HepG2 (cell line): Measurements from ENCODE around the gene STK4. TPM values are rescaled to one million over a fixed set of nuclear protein-coding genes. Genes with fewer than 3 reads are reported as not detected.
A peak's percentile ranks its signal among the peaks of the same experiment; 100 is the strongest.

Experiments used
- ARNTL ChIP-seq: sonication (generic); formaldehyde crosslinking; IDR thresholded peaks from 2 replicates; pipeline ENCODE4 v1.4.0; 2020; ENCODE audit warnings: mild to moderate bottlenecking, missing genetic modification reagents
- BORCS8-MEF2B ChIP-seq: sonication (generic); formaldehyde crosslinking; IDR thresholded peaks from 2 replicates; pipeline ENCODE4 v1.8.0; 2022; ENCODE audit warnings: mild to moderate bottlenecking, missing genetic modification reagents
- HOXA3 ChIP-seq: sonication (generic); formaldehyde crosslinking; IDR thresholded peaks from 2 replicates; pipeline ENCODE4 v1.5.0; 2020; ENCODE audit warnings: missing genetic modification reagents
- KAT8 ChIP-seq: IDR thresholded peaks from 2 replicates; pipeline ENCODE4 v1.6.1; 2016; ENCODE audit warnings: missing genetic modification reagents, missing compliant biosample characterization
- KDM4B ChIP-seq: sonication (generic); formaldehyde crosslinking; IDR thresholded peaks from 2 replicates; pipeline ENCODE4 v1.4.0; 2020; ENCODE audit warnings: missing genetic modification reagents
- NRL ChIP-seq: sonication (generic); formaldehyde crosslinking; IDR thresholded peaks from 2 replicates; pipeline ENCODE4 v1.5.0; 2020; ENCODE audit warnings: missing genetic modification reagents, mild to moderate bottlenecking, moderate library complexity, borderline replicate concordance
- POLR2A ChIP-seq, 2 experiments: IDR thresholded peaks; 2 replicates each; pipeline ENCODE4 v1.6.1; 2011; ENCODE audit warnings: low read depth in 2 of 2, low read length in 2 of 2, mild to moderate bottlenecking in 1 of 2, moderate library complexity in 1 of 2; ENCODE audit not compliant: insufficient read depth in 1 of 2
- SIX1 ChIP-seq: sonication (generic); formaldehyde crosslinking; IDR thresholded peaks from 2 replicates; pipeline ENCODE4 v1.4.0; 2020; ENCODE audit warnings: missing genetic modification reagents, borderline replicate concordance
- SRY ChIP-seq: sonication (generic); formaldehyde crosslinking; IDR thresholded peaks from 2 replicates; pipeline ENCODE4 v1.8.0; 2022; ENCODE audit warnings: mild to moderate bottlenecking, missing genetic modification reagents
- TCF7L2 ChIP-seq: IDR thresholded peaks from 2 replicates; pipeline ENCODE4 v1.6.1; 2011; ENCODE audit warnings: mild to moderate bottlenecking, low read depth, low read length, moderate library complexity
- ZNF263 ChIP-seq: sonication (generic); formaldehyde crosslinking; IDR thresholded peaks from 2 replicates; pipeline ENCODE4 v1.4.0; 2020; ENCODE audit warnings: missing genetic modification reagents
- ZNF333 ChIP-seq: sonication (generic); formaldehyde crosslinking; IDR thresholded peaks from 2 replicates; pipeline ENCODE4 v1.4.0; 2020; ENCODE audit warnings: mild to moderate bottlenecking, missing genetic modification reagents, borderline replicate concordance
- ZNF709 ChIP-seq: sonication (generic); formaldehyde crosslinking; IDR thresholded peaks from 2 replicates; pipeline ENCODE4 v1.5.0; 2020; ENCODE audit warnings: mild to moderate bottlenecking, missing genetic modification reagents
- polyA plus RNA-seq, 8 experiments: library from polyadenylated mRNA; depleted of rRNA in 3 of 8; stranded (reverse) in 7 of 8; unstranded in 1 of 8; fragments of >200 nt; fragmentation: Illumina TruSeq in 4 of 8; extraction: Trizol in 4 of 8; gene quantifications; 2 replicates each; pipeline versions ENCODE4 v1.2.1 to v1.2.3, GENCODE V29; 2011 to 2016; ENCODE audit warnings: low read depth in 4 of 8, missing spikeins in 1 of 8, mixed read lengths in 1 of 8; ENCODE audit not compliant: insufficient read depth in 1 of 8
- total RNA-seq, 5 experiments: library from RNA; depleted of rRNA; stranded (reverse); fragments of >200 nt; fragmentation: Illumina TruSeq; extraction: Trizol; gene quantifications; 2 replicates each; pipeline ENCODE4 v1.2.3, GENCODE V29; 2016; ENCODE audit warnings: low read depth in 1 of 5
- TF ChIP-seq, protein P1 (sequence below): sonication (generic); formaldehyde crosslinking; IDR thresholded peaks from one replicate; pipeline ENCODE4 v1.5.1; 2020; ENCODE audit warnings: mild to moderate bottlenecking, missing genetic modification reagents; ENCODE audit errors: not compliant biosample characterization
- TF ChIP-seq, protein P2 (sequence below): sonication (generic); formaldehyde crosslinking; IDR thresholded peaks from 2 replicates; pipeline ENCODE4 v1.8.1; 2022; ENCODE audit warnings: low read depth, mild to moderate bottlenecking, missing genetic modification reagents
- TF ChIP-seq, protein P3 (sequence below): IDR thresholded peaks from 2 replicates; pipeline ENCODE4 v1.6.1; 2012; ENCODE audit warnings: inconsistent platforms
- TF ChIP-seq, protein P4 (sequence below): sonication (generic); formaldehyde crosslinking; IDR thresholded peaks from 2 replicates; pipeline ENCODE4 v1.4.0; 2020; ENCODE audit warnings: missing genetic modification reagents

Gene STK4
- total and polyA plus RNA-seq, 2 of the 13 experiments (the other 11 are each of a cell fraction or from before 2014, with no cell fraction given): 25.6 to 38.3 TPM

DNA sequence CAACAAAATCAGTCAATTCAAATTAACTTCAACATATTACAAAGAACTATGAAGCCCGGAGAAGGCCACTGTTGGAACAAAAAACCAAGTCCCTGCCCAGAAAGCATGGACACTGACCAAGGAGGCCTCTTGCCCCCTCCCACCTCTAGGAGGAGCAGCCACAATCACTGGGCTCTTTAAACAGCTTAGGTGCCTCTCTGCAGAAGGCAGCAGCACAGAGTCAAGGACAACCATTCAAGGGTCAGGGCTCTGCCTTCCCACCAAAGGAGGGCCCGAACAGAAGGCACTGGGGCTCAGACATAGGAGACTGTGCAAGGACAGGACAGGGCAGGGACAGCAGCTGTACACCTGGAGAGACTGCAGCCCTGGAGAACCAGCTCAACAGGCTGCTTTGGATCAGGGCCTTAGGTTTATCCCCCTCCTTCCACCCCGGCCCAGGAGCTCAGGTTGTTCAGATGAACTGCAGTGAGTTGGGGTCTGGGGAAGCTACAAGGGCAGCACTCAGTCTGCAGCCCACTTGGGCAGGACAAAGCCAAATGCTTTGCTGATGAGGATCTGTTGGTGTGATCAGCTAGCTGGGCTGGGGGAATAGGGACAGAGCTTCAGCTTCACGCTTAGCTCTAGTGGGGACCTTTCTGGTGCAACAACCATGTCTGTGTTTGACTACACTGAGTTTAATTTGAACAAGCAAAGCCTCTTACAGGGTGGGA is 23.9 kb upstream of the STK4 start (continued):
- no peak for TF ChIP-seq SIX1 (CRISPR knock-in tag)
- TF ChIP-seq SRY: peak; percentile 64; the same call in 1 of the 2 replicates
- TF ChIP-seq TCF7L2: no peak
- 0 out of 2 replicates have a peak, but pooled peaks have one; percentile 35 for TF ChIP-seq KAT8 (CRISPR knock-in tag)
- TF ChIP-seq HOXA3 (CRISPR knock-in tag): peak; percentile 24; the same call in 1 of the 2 replicates
- TF ChIP-seq NRL (CRISPR knock-in tag): peak; percentile 43; the same call in 1 of the 2 replicates
- TF ChIP-seq, protein P1, sequence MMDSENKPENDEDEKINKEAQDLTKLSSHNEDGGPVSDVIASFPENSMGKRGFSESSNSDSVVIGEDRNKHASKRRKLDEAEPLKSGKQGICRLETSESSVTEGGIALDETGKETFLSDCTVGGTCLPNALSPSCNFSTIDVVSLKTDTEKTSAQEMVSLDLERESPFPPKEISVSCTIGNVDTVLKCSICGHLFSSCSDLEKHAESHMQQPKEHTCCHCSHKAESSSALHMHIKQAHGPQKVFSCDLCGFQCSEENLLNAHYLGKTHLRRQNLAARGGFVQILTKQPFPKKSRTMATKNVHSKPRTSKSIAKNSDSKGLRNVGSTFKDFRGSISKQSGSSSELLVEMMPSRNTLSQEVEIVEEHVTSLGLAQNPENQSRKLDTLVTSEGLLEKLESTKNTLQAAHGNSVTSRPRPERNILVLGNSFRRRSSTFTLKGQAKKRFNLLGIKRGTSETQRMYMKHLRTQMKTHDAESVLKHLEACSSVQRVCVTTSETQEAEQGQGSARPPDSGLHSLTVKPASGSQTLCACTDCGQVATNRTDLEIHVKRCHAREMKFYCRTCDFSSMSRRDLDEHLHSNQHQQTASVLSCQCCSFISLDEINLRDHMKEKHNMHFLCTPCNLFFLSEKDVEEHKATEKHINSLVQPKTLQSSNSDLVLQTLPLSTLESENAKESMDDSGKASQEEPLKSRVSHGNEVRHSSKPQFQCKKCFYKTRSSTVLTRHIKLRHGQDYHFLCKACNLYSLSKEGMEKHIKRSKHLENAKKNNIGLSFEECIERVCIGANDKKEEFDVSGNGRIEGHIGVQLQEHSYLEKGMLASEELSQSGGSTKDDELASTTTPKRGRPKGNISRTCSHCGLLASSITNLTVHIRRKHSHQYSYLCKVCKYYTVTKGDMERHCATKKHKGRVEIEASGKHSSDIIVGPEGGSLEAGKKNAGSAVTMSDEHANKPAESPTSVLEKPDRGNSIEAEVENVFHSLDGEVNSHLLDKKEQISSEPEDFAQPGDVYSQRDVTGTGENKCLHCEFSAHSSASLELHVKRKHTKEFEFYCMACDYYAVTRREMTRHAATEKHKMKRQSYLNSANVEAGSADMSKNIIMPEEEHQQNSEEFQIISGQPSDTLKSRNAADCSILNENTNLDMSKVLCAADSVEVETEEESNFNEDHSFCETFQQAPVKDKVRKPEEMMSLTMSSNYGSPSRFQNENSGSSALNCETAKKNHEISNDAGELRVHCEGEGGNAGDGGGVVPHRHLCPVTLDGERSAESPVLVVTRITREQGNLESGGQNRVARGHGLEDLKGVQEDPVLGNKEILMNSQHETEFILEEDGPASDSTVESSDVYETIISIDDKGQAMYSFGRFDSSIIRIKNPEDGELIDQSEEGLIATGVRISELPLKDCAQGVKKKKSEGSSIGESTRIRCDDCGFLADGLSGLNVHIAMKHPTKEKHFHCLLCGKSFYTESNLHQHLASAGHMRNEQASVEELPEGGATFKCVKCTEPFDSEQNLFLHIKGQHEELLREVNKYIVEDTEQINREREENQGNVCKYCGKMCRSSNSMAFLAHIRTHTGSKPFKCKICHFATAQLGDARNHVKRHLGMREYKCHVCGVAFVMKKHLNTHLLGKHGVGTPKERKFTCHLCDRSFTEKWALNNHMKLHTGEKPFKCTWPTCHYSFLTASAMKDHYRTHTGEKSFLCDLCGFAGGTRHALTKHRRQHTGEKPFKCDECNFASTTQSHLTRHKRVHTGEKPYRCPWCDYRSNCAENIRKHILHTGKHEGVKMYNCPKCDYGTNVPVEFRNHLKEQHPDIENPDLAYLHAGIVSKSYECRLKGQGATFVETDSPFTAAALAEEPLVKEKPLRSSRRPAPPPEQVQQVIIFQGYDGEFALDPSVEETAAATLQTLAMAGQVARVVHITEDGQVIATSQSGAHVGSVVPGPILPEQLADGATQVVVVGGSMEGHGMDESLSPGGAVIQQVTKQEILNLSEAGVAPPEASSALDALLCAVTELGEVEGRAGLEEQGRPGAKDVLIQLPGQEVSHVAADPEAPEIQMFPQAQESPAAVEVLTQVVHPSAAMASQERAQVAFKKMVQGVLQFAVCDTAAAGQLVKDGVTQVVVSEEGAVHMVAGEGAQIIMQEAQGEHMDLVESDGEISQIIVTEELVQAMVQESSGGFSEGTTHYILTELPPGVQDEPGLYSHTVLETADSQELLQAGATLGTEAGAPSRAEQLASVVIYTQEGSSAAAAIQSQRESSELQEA (CRISPR knock-in tag): peak; percentile 31
- TF ChIP-seq, protein P2, sequence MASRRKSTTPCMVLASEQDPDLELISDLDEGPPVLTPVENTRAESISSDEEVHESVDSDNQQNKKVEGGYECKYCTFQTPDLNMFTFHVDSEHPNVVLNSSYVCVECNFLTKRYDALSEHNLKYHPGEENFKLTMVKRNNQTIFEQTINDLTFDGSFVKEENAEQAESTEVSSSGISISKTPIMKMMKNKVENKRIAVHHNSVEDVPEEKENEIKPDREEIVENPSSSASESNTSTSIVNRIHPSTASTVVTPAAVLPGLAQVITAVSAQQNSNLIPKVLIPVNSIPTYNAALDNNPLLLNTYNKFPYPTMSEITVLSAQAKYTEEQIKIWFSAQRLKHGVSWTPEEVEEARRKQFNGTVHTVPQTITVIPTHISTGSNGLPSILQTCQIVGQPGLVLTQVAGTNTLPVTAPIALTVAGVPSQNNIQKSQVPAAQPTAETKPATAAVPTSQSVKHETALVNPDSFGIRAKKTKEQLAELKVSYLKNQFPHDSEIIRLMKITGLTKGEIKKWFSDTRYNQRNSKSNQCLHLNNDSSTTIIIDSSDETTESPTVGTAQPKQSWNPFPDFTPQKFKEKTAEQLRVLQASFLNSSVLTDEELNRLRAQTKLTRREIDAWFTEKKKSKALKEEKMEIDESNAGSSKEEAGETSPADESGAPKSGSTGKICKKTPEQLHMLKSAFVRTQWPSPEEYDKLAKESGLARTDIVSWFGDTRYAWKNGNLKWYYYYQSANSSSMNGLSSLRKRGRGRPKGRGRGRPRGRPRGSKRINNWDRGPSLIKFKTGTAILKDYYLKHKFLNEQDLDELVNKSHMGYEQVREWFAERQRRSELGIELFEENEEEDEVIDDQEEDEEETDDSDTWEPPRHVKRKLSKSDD (CRISPR knock-in tag): no peak
- TF ChIP-seq, protein P3, sequence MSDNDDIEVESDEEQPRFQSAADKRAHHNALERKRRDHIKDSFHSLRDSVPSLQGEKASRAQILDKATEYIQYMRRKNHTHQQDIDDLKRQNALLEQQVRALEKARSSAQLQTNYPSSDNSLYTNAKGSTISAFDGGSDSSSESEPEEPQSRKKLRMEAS: no peak
- TF ChIP-seq POLR2A (IDR thresholded peaks at IDR 0.05; ENCODE audit: insufficient read depth in 1 of 2, low read depth in 2 of 2, low read length in 2 of 2): 0 out of 4 replicates have a peak, but pooled peaks of 1 of the 2 experiments have one; percentile 38
- 0 out of 2 replicates have a peak, but pooled peaks have one; percentile 42 for TF ChIP-seq BORCS8-MEF2B (CRISPR knock-in tag)
- no peak for TF ChIP-seq ZNF709 (CRISPR knock-in tag)
- TF ChIP-seq ZNF333 (CRISPR knock-in tag): no peak
- TF ChIP-seq ARNTL (CRISPR knock-in tag): no peak
- no peak for TF ChIP-seq KDM4B (CRISPR knock-in tag)
- no peak for TF ChIP-seq ZNF263 (CRISPR knock-in tag)
- TF ChIP-seq, protein P4, sequence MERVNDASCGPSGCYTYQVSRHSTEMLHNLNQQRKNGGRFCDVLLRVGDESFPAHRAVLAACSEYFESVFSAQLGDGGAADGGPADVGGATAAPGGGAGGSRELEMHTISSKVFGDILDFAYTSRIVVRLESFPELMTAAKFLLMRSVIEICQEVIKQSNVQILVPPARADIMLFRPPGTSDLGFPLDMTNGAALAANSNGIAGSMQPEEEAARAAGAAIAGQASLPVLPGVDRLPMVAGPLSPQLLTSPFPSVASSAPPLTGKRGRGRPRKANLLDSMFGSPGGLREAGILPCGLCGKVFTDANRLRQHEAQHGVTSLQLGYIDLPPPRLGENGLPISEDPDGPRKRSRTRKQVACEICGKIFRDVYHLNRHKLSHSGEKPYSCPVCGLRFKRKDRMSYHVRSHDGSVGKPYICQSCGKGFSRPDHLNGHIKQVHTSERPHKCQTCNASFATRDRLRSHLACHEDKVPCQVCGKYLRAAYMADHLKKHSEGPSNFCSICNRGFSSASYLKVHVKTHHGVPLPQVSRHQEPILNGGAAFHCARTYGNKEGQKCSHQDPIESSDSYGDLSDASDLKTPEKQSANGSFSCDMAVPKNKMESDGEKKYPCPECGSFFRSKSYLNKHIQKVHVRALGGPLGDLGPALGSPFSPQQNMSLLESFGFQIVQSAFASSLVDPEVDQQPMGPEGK: peak; percentile 22; the same call in 1 of the 2 replicates
